ENCODE data around the gene CDO1.

- TF ChIP-seq CTCF (IDR thresholded peaks at IDR 0.05; ENCODE audit: low read depth, low read length) (no peak), POLR2A (IDR thresholded peaks at IDR 0.05; ENCODE audit: extremely low read depth, insufficient read length) (no peak)
Observed at GRCh38 chr5:115842952-115843351, 26.5 kb upstream of the CDO1 start.
